Transverse colon (tissue), 4 donors: Measurements from ENCODE around the gene GOLIM4. TPM values are rescaled to one million over a fixed set of nuclear protein-coding genes. Genes with fewer than 3 reads are reported as not detected.
A peak's percentile ranks its signal among the peaks of the same experiment; 100 is the strongest.

ENCODE experiments used
- DNase-seq: peaks from one replicate; pipeline ENCODE4 v3.0.0-alpha.2; 2019
- H3K27ac ChIP-seq, 4 donors: fragments of 200-600 bp; sonication (generic); 2 replicates each; pipeline ENCODE4 v1.5.1; 2016 to 2018; ENCODE audit warnings: inconsistent platforms in 4 of 4
- H3K27me3 ChIP-seq: fragments of 200-600 bp; sonication (generic); 2 replicates; pipeline ENCODE4 v1.5.1; 2017; ENCODE audit warnings: inconsistent platforms
- H3K36me3 ChIP-seq, 4 donors: fragments of 200-600 bp; sonication (generic); 2 replicates each; pipeline ENCODE4 v1.5.1; 2017 to 2019; ENCODE audit warnings: inconsistent platforms in 4 of 4
- H3K4me1 ChIP-seq, 4 donors: fragments of 200-600 bp; sonication (generic); 2 replicates each; pipeline ENCODE4 v1.5.1; 2017 to 2020; ENCODE audit warnings: inconsistent platforms in 4 of 4
- H3K4me3 ChIP-seq, 4 donors: fragments of 200-600 bp; sonication (generic); 1 replicate in 1 of 4; 2 replicates in 3 of 4; pipeline versions ENCODE4 v1.5.1 to v1.6.1; 2017 to 2019; ENCODE audit warnings: inconsistent platforms in 4 of 4
- H3K9me3 ChIP-seq, 2 donors: fragments of 200-600 bp; sonication (generic); 2 replicates each; pipeline ENCODE4 v1.5.1; 2017 to 2019; ENCODE audit warnings: inconsistent platforms in 2 of 2
- EP300 ChIP-seq: sonication (generic); formaldehyde crosslinking; IDR thresholded peaks from one replicate; pipeline ENCODE4 v1.6.1; 2017; ENCODE audit warnings: antibody characterized with exemption, low read depth
- POLR2A ChIP-seq: fragments of 450-650 bp; IDR thresholded peaks from one replicate; pipeline ENCODE4 v1.6.1; 2016; ENCODE audit warnings: antibody characterized with exemption, mild to moderate bottlenecking, moderate library complexity
- POLR2AphosphoS5 ChIP-seq, 3 donors: sonication (generic); formaldehyde crosslinking; IDR thresholded peaks; one replicate each; pipeline ENCODE4 v1.6.1; 2016; ENCODE audit warnings: antibody characterized with exemption in 3 of 3
- WGBS, 2 donors: methylation state at CpG; one replicate each; pipeline ENCODE4 v1.1.5; 2018; ENCODE audit warnings: low coverage in 1 of 2; 5-methylcytosine and 5-hydroxymethylcytosine counted together
- in situ Hi-C, 4 donors: fragments of 200-750 bp; cut with MboI; loops; one replicate each; pipeline versions ENCODE4 v1.15.0 to v1.15.1; 2017; ENCODE audit warnings: low sequenced_read_pairs in 3 of 4, low pct_ligation_motif_present in 1 of 4, low pct_unique_long_range_greater_than_20kb in 1 of 4
- intact Hi-C: fragments of 100-400 bp; cut with DNase I; formaldehyde crosslinking; loops from one replicate; pipeline ENCODE4 v1.15.1; 2023; ENCODE audit warnings: low total_unique reads
- total RNA-seq, 4 donors: library from RNA; depleted of rRNA; stranded (reverse); fragments of >200 nt; gene quantifications; one replicate each; pipeline ENCODE4 v1.1.0, GENCODE V29; 2016
- TF ChIP-seq, protein P1 (sequence below), 5 experiments: fragments of 200-600 bp in 3 of 5; fragments of 450-650 bp in 2 of 5; sonication (generic) in 3 of 5; IDR thresholded peaks; 1 replicate in 2 of 5; 2 replicates in 3 of 5; pipeline ENCODE4 v1.5.1; 2016 to 2017; ENCODE audit warnings: antibody characterized with exemption in 5 of 5, inconsistent platforms in 3 of 5, mild to moderate bottlenecking in 2 of 5, moderate library complexity in 1 of 5

GOLIM4 gene
- total RNA-seq, 4 donors from 2014 or later, result 87.2 to 120 (median 101) TPM

GRCh38 chr3:168096210-168096652 lies 507 bp upstream of the GOLIM4 start:
- intact Hi-C loops, result loop anchor here (10.0 kb wide), 1 partner anchor 69 kb away; no protein-coding TSS in a partner anchor
- TF ChIP-seq POLR2AphosphoS5 (IDR thresholded peaks at IDR 0.05) (peak in 1 of 3 donors; percentile 3), POLR2A (no peak), EP300 (no peak)
- TF ChIP-seq, protein P1, sequence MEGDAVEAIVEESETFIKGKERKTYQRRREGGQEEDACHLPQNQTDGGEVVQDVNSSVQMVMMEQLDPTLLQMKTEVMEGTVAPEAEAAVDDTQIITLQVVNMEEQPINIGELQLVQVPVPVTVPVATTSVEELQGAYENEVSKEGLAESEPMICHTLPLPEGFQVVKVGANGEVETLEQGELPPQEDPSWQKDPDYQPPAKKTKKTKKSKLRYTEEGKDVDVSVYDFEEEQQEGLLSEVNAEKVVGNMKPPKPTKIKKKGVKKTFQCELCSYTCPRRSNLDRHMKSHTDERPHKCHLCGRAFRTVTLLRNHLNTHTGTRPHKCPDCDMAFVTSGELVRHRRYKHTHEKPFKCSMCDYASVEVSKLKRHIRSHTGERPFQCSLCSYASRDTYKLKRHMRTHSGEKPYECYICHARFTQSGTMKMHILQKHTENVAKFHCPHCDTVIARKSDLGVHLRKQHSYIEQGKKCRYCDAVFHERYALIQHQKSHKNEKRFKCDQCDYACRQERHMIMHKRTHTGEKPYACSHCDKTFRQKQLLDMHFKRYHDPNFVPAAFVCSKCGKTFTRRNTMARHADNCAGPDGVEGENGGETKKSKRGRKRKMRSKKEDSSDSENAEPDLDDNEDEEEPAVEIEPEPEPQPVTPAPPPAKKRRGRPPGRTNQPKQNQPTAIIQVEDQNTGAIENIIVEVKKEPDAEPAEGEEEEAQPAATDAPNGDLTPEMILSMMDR (IDR thresholded peaks at IDR 0.05), result no peak
- peak; percentile 62 for DNase-seq
- H3K4me1 ChIP-seq, result peaks cover 14 to 52% (median 25%) of the 10 kb centered on the region in 4 donors
- no peaks in the 10 kb centered on the region for H3K27me3 ChIP-seq
- H3K9me3 ChIP-seq, result no peaks in the 10 kb centered on the region
- in situ Hi-C loops, result no loop called here
- peak overlapping the region; percentile 91 to 99 (median 98) for H3K27ac ChIP-seq
- no peaks in the 10 kb centered on the region for H3K36me3 ChIP-seq
- H3K4me3 ChIP-seq, result peak overlapping the region; percentile 61 to 85 (median 70)
- 0% methylated on average over 3 to 17 of the region's 17 CpGs for WGBS, 2 donors

GRCh38 chr3:168094877-168095610 lies 680 bp downstream of the GOLIM4 start:
- in situ Hi-C loops (no loop called here), intact Hi-C loops (loop anchor here (10.0 kb wide), 1 partner anchor 70 kb away; no protein-coding TSS in a partner anchor)
- H3K9me3 ChIP-seq, result no peaks in the 10 kb centered on the region
- 0% methylated on average over 41 of the region's 70 CpGs; no CpG with 5 or more reads in 1 of the 2 donors for WGBS, 2 donors
- H3K36me3 ChIP-seq, result no peaks in the 10 kb centered on the region
- TF ChIP-seq POLR2AphosphoS5 (IDR thresholded peaks at IDR 0.05) (peak in 2 of 3 donors; percentile 55 to 71), EP300 (no peak), POLR2A (no peak)
- TF ChIP-seq, protein P1 (IDR thresholded peaks at IDR 0.05), result peak; percentile 18 to 69 (median 36)
- no peaks in the 10 kb centered on the region for H3K27me3 ChIP-seq
- peak overlapping the region; percentile 61 to 85 (median 70) for H3K4me3 ChIP-seq
- DNase-seq, result peak; percentile 72
- H3K4me1 ChIP-seq, result peaks cover 14 to 64% (median 36%) of the 10 kb centered on the region in 4 donors
- peak overlapping the region; percentile 91 to 99 (median 98) for H3K27ac ChIP-seq

DNA sequence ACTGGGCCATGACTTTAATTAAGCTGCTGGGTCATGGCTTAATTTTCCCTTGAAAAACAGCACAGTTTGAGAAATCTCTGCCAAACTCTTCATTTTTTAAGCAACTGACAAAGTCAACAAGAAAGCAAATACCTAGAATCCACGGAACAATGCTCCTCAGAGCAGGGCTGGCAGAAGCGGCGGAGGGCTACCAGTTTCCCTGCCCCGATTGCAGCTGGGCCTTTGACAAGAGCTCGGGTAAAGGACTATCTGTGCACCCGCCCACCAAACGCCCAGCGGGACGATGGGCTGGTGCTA lies 1.2 kb downstream of the GOLIM4 start:
- no peak for DNase-seq
- TF ChIP-seq, protein P1 (IDR thresholded peaks at IDR 0.05), result no peak
- TF ChIP-seq POLR2AphosphoS5 (IDR thresholded peaks at IDR 0.05) (no peak), POLR2A (no peak), EP300 (no peak)
- H3K27me3 ChIP-seq, result no peaks in the 10 kb centered on the region
- intact Hi-C loops (loop anchor here (10.0 kb wide), 1 partner anchor 70 kb away; no protein-coding TSS in a partner anchor), in situ Hi-C loops (no loop called here)
- peak overlapping the region; percentile 61 to 85 (median 70) for H3K4me3 ChIP-seq
- H3K36me3 ChIP-seq, result no peaks in the 10 kb centered on the region
- H3K9me3 ChIP-seq, result no peaks in the 10 kb centered on the region
- 0% methylated on average over 8 of the region's 9 CpGs; no CpG with 5 or more reads in 1 of the 2 donors for WGBS, 2 donors
- peaks cover 14 to 69% (median 42%) of the 10 kb centered on the region in 4 donors for H3K4me1 ChIP-seq
- H3K27ac ChIP-seq, result peak overlapping the region; percentile 91 to 99 (median 98)

DNA sequence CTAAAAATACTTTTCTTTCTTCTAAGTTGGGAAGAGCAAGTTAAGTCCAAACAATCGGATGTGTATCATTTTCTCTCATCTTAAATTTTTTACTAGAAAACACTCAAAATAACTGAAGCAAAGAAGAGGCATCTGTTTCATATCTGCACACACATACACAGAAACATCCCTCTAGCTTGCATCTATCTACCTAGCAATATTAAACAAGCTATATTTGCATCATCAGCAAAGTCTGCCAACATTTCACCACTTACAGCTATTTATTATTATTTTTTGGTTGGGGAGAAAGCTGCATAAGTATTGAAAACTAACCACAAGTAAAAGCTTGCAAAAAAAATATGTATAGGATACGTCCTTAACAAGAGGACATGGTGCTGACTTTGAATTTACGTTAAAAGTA lies 1.9 kb downstream of the GOLIM4 start:
- H3K9me3 ChIP-seq, result no peaks in the 10 kb centered on the region
- intact Hi-C loops, result loop anchor here (10.0 kb wide), 1 partner anchor 71 kb away; no protein-coding TSS in a partner anchor
- peak overlapping the region; percentile 91 to 99 (median 98) for H3K27ac ChIP-seq
- H3K27me3 ChIP-seq, result no peaks in the 10 kb centered on the region
- no peak for TF ChIP-seq POLR2AphosphoS5 (IDR thresholded peaks at IDR 0.05)
- TF ChIP-seq EP300, result no peak
- WGBS, 2 donors, result 28 to 31% methylated on average over 3 of the region's 3 CpGs
- peaks cover 14 to 77% (median 48%) of the 10 kb centered on the region in 4 donors for H3K4me1 ChIP-seq
- H3K4me3 ChIP-seq, result peak overlapping the region in 3 of 4 donors; percentile 61 to 85 (median 67)
- no peak for DNase-seq
- no peaks in the 10 kb centered on the region for H3K36me3 ChIP-seq
- in situ Hi-C loops, result no loop called here
